GM19395 (cell line): ENCODE measurements around the gene SERPINA4.

Experiments used
- ATAC-seq: cut with Tn5 transposase; IDR thresholded peaks from one replicate; pipeline ENCODE4 v1.9.1; 2021; ENCODE audit warnings: mild to moderate bottlenecking, moderate library complexity; ENCODE audit not compliant: unreplicated experiment

Gene SERPINA4, protein sequence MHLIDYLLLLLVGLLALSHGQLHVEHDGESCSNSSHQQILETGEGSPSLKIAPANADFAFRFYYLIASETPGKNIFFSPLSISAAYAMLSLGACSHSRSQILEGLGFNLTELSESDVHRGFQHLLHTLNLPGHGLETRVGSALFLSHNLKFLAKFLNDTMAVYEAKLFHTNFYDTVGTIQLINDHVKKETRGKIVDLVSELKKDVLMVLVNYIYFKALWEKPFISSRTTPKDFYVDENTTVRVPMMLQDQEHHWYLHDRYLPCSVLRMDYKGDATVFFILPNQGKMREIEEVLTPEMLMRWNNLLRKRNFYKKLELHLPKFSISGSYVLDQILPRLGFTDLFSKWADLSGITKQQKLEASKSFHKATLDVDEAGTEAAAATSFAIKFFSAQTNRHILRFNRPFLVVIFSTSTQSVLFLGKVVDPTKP

DNA sequence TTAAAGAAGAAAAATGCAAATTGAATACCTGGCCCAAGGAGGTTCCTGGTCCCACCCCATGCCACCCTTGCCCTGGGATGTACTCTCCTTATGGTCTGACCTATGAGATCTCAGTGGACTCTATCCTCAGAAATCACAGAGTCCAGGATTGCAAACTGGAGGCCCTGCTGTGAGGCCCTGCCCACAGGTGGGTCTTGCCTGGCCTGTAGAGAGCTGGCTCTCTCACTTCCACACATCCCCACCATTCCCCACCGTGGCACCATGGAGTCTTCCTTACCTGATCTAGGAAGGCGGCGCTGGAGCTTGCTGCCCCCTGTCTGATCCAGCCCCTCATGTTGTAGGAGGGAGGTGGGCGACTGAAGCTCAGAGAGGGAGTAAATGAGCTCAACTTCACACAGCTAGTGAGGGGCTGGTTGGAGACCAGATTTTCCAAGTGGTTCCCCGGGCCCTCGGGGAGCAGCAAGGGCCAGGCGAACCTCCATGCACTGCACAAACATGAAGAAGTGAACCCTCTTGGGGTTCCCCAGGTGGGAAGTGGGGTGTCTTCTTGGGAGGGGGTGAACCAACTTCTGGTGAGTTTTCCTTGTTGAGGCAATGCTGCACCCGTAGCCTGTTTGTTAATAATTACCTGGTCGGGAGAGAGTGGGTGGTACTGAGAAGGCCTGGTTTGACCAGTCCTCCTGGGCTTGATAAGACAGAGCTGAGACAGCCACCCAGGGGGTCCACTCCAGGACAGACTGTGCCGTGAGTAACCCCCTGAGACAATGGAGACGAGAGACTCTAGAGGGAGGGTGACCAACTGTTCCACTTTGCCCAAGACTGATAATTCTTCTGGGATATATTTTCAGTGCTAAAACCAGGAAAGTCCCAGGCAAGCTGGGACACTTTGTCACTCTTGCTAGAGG, at the start of gene SERPINA4:
Gene SERPINA4 (plus strand): TSS at position 692 of the 905 bp plus-strand sequence. CDS start 2,041 bp downstream, outside the sequence.
- ATAC-seq = no peak

DNA sequence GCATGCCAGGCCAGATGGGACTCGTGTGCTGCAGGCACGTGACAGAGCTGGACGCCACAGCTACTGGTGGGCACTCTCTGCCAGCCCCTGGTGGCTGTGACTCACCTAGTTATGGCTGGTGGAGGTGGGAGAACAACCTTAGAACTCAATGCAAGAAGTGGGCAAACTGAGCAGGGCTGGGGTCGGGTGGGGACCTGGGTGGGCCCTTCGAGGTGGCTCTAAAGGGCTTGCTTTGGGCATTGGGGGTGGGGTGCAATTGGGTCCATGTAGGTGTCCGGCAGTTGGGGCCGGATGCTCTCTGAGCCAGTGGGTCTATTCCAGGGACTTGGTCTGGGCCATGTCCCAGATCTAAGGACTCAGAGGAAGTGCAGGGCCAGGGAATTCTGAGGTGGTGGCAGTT, 46.9 kb upstream of the SERPINA4 start:
- ATAC-seq = no peak

DNA sequence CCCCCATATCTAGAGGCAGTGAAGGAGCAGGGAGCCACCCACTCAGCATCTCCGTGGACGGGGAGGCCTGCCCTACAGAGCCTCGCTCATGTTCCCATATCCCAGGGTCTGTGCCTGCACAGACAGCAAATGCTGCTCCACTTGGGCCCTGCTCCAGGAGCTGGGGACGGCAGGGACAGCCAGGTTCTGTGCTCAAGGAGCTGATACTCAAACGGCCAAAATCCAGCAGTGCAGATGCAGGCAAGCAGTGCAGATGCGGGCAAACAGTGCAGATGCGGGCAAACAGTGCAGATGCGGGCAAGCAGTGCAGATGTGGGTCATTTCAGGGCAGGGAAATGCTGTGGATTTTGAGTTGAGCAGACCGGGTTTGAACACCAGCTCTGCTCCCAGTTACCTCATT, 45.8 kb upstream of the SERPINA4 start:
- no peak for ATAC-seq

DNA sequence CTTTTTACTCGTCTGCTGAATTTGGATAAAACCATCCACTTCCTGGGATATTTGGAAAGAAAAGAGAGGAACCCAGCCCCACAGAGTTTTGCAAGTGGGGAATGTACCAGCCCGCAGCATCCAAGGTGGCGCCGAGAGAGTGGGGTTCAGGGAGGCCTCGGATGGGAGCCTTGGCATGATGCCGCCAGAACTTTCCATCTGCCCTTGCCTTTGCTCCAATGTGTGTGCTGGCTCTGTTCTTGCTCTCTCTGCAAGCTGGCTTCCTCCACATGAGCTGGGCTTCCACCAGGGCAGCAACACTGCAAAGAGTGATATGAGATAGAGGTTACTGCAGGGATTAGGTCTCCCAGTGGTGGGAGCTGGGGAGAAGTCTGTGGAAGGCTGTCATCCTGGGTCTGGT, 45.4 kb upstream of the SERPINA4 start:
- no peak for ATAC-seq

DNA sequence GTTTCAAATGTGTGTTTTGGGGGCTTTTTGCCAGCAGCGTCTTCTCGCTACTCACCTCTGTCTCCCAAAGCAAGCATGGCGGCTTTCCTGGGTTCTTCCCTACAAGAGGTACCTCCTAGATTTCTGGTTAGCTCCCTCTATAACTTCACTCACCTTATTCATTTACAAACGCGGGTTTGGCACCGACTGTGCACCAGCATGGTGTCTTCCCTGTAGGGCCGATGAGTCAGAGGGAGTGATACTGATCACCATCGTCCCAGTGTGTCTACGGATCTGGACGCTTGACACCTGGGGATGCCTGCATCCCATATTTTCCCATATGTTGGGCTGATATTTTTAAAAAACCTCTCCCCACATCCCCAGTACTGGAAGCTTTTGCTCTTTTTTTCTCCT, 44.0 kb upstream of the SERPINA4 start:
- no peak for ATAC-seq

DNA sequence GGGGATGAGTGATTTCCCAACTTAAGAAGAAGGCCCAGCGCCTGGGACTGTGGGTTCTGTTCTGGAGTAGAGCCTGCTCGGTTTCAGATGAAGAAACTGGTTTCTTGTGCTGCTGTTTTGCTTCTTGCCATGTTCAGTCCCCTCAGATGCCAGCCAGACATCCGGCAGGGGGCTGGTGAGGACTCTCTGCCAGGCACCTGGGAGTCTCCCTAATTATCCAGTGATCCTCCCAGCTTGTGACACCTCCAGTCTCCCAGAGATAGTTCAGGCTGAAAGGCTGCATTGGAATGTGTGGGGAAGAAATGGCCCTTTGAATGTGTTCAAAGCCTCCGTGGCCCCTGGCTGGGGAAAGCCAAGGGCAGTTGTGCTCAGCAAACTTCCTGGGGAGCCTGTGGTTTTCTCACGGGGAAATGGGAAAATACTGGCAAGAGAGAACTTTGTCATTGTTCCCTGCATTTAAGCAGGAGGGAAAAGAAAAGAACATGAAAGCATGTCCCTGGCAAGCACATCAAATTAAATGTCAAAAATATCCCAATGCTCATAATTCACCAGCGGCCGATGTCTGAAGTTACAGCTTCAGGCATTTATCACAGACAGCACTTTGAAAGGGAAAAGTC, 43.5 kb upstream of the SERPINA4 start:
- no peak for ATAC-seq

DNA sequence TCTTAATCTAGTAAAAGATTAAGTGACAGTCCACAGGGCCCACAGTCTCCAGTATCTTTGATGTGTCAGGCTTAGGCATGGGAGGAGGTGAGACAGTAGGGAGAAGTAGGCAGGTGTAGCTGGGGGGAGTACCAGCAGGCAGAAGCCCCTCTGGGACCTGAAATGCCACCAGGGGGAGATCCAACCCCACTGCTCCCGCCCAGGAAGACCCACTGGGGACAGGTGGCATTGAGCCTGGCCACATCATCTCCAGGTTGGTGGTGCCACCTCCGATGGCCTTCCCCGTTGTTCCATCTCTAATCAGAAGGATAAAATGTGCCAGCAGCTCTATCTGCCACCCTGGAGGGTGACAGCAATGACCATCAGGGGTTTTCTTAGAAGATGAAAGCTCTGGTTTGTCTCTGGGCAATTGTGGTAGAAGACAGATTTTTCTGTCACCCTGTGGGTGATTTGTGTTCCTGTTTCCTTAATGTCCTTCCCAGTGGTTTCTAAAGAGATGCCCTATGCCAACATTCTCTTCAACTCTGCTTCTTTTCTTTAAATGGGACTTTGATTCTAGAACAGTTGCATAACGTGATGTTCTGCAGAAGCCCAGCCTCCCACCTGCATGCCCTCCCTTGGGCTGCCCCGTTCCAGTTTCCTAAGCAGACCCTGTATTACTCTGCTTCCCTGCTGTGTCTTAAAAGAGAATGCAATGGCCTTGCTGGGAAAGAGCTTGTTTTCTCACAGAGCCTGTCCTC, 39.7 kb upstream of the SERPINA4 start:
- no peak for ATAC-seq

DNA sequence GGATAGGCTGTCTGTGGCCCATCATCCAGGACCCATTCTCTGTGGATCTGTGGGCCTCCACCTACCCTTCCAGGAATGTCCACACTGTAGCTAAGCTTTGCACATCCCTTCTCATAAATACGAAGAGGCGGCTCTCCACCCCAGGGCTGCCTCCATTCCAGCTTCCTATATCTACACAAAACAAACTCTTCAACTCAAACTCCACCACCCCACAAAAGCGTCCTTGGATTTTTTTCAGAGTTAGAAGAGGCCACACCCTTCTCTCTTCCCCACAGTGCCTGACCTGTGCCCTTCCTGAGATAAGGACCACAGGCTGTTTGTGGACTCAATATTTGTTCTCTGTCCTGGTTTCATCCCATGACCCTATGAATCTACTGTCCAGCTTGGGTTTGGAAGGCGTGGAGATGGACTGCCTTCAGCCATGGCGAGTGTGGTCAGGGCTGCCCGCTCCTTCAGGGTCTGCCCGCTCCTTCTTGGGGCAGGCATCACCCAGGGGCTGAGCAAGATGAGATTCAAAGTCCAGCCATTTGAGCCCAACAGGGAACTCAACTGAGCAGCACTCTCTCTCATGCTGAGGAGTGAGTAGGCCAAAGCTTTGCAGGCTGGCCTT, 39.0 kb upstream of the SERPINA4 start:
- ATAC-seq = no peak

DNA sequence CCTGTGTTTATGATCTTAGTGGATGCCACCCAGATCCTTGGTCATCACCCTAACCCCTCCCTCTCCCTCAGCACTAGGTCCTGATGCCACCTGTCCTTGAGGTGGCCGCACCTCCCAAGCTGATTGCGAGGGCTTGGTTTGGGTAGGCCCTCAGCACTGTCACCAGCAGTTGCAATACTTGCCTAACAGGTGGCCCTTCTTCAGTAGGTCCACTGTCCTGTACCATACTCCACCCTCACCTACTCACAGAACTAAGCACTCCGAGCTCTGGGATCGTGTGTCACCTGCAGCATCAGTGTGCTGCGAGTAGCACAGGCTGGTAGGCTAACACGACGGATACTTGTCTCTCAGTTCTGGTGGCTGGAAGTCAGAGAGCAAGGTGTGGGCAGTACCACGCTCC, 38.0 kb upstream of the SERPINA4 start:
- ATAC-seq = no peak

DNA sequence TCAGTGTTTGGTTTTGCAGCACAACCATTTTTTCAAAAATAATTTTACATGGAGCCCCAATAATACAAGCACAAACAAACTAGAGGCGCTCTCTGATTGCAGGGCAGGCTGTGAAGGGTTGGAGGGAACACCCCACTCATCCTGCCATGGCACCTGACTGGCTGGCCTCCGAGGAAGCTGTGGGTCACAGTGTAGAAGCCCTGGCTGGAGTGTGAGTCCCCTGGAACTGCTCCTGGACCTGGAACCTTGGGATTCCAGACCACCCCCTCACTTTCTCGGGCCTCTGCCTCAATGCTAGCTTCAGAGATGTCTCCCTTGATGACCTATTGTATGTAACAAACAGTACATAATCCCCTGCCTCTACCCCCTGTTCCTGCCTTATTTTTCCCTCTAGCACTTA, 37.1 kb upstream of the SERPINA4 start:
- no peak for ATAC-seq

DNA sequence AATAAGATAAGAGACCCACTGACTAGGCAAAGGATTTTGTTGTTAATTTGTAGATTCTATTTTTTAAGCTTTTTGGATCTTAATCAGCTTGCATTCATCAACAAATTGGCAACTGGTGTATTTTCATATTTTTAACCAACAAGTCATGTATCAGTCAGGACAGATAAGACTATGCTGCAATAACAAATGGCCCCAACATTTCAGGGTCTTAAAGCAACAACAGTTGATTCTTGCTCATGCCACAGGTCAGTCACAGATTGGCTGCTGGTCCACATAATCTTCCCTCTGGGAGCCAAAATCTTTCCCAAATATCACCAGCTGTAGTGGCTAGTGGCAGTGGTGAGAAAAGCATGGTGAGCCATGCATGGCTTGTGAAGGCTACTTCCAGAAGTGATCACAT, 30.1 kb upstream of the SERPINA4 start:
- ATAC-seq = no peak

DNA sequence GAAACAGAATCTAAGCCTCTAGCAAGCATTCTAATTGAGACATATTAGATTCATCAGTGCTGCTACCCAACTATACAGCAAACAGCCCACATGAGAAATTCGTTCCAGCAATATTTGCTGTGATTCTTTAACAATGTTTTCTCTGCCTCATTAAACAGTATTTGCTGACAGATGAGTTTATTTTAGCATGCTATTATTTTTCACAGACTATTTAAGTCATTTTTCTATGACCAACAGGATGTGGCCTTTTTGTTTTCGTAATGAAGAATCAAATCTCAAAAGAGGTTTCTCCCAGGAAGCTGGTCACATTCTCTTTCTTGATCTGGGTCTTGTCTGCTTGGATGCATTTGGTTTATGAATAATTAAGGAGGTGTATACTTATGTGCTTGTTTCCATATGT, 28.8 kb upstream of the SERPINA4 start:
- ATAC-seq = no peak

DNA sequence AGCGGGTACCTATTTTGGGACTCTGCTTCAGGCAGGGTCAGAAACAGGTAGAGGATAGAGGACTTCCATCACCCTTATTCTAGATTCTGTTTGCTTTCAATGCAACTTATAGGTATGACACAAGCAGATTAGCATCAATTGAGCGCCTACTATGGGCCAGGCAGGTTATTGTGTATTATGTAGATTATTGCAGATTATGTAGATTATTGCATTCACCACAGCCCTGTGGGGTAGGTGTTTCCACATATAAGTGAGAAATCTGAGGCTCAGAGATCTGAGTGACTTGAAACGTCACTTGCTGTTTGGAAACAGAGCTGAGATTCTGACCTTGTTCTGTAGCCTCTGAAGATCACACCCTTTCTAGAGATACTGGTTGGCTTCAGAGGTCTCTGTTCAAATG, 25.7 kb upstream of the SERPINA4 start:
- ATAC-seq = no peak

DNA sequence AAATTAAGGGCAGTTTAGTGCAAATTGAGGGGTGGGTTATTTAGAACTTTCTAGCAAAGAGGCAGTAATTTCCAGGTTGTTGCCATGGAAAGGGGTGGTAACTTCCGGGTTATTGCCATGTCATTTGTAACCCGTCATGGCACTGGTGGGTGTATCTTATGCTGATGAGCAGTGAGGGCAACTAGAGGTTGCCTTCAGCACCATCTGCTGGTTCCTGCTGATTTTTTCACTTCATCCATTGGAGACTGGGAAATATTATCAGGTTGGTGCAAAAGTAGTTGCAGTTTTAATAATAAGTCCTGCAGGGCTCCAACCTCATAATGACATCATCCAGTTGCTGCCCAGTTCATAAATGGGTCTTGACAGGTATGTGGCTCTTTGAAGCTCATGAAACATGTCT, 24.4 kb upstream of the SERPINA4 start:
- ATAC-seq = no peak

DNA sequence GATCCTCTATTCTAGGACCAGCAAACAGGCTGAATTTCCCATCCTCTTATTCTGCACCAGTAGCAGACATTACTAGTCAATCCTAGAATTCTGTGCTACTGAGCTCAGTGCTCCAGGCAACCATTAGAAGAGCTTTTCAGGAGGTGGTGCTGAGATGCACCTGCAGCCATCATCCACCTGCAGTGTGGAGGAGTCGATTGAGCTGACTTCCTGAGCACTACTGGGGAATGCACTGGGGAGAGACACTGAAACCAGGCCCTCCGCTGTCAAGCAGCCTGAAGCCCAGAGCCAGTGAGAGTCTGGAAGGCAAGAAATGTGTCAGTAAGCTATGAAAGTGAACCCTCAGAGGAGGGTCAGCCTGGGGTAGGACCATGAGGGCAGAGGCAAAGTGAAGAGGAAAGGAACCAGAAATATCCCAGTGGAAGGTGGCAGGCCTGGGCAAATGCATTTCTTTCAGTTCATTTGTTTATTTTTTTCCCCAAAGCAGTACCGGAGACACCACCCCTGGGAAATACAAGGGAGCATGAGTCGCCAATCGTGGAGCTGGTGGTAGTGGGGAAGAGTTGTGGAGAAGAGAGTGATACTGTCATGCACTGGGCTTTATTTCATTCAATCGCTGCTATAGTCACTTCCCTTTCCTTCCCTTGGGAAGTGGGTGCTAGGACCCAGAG, 23.0 kb upstream of the SERPINA4 start:
- ATAC-seq = no peak

DNA sequence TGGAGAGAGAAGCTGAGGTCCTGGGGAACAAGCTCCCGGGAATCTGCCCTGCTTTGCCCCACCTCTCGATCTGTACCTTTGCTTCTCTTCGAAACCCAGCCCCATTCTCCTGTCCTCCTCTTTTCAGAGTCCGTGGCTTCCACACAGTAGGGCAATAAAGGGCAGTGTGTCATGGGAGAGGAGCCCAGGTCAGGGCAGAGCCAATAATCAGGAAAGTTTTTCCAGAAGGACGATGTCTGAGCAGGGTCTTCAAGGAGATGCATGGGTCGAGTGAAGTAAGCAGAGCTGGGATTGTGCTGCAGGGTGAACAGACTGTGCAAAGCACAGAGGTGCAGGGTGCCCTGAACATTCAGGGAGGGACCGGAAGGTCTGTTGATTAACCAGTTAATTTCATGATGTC, 22.1 kb upstream of the SERPINA4 start:
- no peak for ATAC-seq

DNA sequence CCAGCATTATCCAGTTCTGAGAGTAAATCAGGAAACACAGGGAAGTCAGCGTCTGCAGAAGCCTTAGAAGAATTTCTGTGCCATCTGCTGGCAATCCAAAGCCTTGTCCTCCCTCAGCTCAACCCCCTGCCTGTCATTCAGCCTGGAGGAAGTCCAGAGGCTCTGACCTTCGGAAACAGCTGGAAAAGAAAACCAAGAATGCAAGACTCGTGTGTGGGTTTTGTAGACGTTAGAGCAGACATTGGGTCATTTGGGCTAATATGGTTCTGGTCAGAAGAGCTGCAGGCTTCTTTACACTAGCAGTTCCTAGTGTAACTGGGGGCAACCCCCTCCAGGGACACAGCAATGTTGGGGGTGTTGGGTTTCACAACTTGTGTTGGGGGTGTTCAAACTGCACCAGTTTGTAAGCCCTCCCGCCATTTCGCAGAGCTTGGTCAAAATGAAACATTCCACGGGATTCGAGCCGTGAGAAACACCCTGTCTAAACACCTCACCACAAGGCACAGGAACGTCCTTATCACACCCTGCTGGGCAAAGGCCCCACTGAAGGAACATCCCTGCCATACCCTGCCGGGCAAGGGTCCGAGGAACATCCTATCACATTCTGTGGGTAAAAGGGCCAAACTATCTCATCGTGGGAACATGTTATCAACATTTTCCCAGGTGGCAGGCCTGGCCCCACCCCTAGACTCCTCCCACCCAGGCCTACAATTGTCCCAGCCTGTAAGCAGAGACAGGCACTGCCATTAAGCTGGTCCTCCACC, 21.0 kb upstream of the SERPINA4 start:
- ATAC-seq = no peak

DNA sequence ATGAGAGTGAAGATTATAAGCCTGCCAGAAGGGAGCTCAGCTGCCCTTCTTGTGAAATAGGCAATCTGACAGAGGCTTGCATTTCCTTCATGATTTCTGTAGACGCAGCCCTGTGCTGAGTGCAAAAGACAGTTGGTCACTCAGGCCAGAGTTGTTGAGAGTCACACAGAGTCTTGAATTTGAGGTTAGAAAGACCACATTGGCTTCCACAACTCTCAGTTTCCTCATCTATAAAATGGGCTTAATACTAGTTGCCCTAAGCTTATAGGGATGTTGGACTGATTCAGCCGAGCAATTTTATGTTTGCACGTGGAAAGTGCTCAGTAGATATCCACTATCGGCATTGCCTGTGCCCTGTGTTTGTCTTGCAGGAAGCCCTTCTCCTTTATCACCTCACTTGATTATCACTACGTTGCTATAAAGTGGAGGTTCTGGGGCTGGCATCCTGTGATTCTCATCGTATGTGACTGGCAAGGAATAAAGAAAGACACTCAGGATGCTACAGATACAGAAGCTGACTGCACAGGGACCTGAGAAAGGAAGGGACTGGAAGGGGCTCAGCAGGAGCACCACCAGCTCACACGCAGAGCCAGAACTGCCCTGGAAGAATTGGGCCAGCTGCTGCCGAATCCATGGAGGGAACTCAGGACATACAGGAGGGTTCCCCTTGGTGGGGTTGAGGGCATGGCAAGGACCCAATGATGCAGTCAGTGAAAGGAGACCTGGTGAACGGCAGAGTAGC, 19.8 kb upstream of the SERPINA4 start:
- ATAC-seq = no peak
